ENCODE measurements around the gene DHRS11. TPM values are rescaled to one million over a fixed set of nuclear protein-coding genes. Genes with fewer than 3 reads are reported as not detected.
A peak's percentile ranks its signal among the peaks of the same experiment; 100 is the strongest.

Gene DHRS11
- total RNA-seq, 2 experiments from 2014 or later, result 7.2 to 13.9 TPM

DNA sequence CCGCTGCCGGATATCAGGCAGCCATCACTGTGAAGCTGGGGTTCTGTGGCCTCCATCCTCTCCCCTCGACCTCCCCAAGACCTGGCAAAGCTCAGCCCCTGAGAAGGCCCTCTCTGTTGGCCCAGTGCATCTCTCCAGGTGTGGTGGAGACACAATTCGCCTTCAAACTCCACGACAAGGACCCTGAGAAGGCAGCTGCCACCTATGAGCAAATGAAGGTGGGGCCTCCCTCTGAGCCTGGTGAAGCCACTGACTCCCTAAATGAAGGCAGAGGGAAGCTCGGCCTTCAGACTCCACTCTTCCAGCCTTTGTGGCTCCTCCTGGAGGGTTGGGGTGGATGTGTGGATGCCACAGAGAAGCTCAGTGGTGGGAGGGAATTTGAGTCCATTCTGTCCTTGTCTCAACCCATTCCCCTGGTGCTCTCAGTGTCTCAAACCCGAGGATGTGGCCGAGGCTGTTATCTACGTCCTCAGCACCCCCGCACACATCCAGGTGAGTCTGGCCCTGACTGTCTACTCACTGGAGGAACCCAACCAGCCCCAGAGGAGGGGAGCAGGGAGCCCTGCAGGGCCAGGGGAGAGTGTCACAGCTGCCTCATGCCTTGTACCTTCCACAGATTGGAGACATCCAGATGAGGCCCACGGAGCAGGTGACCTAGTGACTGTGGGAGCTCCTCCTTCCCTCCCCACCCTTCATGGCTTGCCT lies 8.0 kb downstream of the DHRS11 start:
- POLR2A ChIA-PET, result no interaction called here
- no TSS peak for BruUV-seq (replicated peaks)

DNA sequence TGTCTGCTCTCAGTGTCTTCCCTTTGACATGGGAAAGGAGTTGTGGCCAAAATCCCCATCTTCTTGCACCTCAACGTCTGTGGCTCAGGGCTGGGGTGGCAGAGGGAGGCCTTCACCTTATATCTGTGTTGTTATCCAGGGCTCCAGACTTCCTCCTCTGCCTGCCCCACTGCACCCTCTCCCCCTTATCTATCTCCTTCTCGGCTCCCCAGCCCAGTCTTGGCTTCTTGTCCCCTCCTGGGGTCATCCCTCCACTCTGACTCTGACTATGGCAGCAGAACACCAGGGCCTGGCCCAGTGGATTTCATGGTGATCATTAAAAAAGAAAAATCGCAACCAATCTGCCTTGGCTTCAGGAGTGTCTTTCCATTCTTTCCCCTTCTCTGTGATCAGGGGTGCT lies 8.8 kb downstream of the DHRS11 start:
- ChIA-PET CTCF (ENCODE audit: unreplicated experiment) (no interaction called here), POLR2A (interaction anchor here (1.4 to 1.9 kb wide), 2 partner anchors 8 to 54 kb away, joined by 4 to 10 read pairs; no protein-coding TSS in a partner anchor)
- Histone ChIP-seq H3K36me3 (ENCODE audit: insufficient read depth, low read length) (peaks cover 16% of the 10 kb centered on the region), H3K9me2 (ENCODE audit: insufficient read depth, low read length) (no peaks in the 10 kb centered on the region), H3K79me2 (ENCODE audit: insufficient read depth, low read depth, low read length) (peaks cover 38% of the 10 kb centered on the region), H3K4me3 (ENCODE audit: low read depth, low read length, poor library complexity, severe bottlenecking) (peak overlapping the region; percentile 90), H3K4me1 (ENCODE audit: insufficient read depth, low read length, poor library complexity, severe bottlenecking) (peaks cover 25% of the 10 kb centered on the region), H3K4me2 (ENCODE audit: low read length) (peak overlapping the region; percentile 92), H4K20me1 (ENCODE audit: insufficient read depth, low read length) (peaks cover 9% of the 10 kb centered on the region; the same call in 1 of the 2 replicates), H3K9me3 (ENCODE audit: low read length) (no peaks in the 10 kb centered on the region), H3K27ac (ENCODE audit: low read depth, low read length, poor library complexity, severe bottlenecking) (peak overlapping the region; percentile 67), H2AFZ (ENCODE audit: low read length) (peak overlapping the region; percentile 67; the same call in 1 of the 2 replicates)
- TF ChIP-seq, protein P1, sequence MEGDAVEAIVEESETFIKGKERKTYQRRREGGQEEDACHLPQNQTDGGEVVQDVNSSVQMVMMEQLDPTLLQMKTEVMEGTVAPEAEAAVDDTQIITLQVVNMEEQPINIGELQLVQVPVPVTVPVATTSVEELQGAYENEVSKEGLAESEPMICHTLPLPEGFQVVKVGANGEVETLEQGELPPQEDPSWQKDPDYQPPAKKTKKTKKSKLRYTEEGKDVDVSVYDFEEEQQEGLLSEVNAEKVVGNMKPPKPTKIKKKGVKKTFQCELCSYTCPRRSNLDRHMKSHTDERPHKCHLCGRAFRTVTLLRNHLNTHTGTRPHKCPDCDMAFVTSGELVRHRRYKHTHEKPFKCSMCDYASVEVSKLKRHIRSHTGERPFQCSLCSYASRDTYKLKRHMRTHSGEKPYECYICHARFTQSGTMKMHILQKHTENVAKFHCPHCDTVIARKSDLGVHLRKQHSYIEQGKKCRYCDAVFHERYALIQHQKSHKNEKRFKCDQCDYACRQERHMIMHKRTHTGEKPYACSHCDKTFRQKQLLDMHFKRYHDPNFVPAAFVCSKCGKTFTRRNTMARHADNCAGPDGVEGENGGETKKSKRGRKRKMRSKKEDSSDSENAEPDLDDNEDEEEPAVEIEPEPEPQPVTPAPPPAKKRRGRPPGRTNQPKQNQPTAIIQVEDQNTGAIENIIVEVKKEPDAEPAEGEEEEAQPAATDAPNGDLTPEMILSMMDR (conservative IDR thresholded peaks at IDR 0.05; ENCODE audit: low read length), result no peak
- no peak for TF ChIP-seq EZH2phosphoT487 (IDR thresholded peaks at IDR 0.05; ENCODE audit: borderline replicate concordance, low read depth, low read length)
- intact Hi-C loops (cut with micrococcal nuclease; ENCODE audit: unreplicated experiment), result loop anchor here (2.0 to 10.0 kb wide), 3 partner anchors 56 to 1004 kb away; partner anchors contain the start of genes C17orf78, GGNBP2 and SYNRG
- DNase-seq (ENCODE audit: low spot score), result no peak
- BruUV-seq (replicated peaks), result no TSS peak

More for the DNA sequence above, 8.0 kb downstream of the DHRS11 start:
- H3K27ac ChIP-seq (ENCODE audit: low read depth, low read length, poor library complexity, severe bottlenecking), result no peak overlapping the region
- H3K4me1 ChIP-seq (ENCODE audit: insufficient read depth, low read length, poor library complexity, severe bottlenecking), result peaks cover 24% of the 10 kb centered on the region
- H3K9me2 ChIP-seq (ENCODE audit: insufficient read depth, low read length), result no peaks in the 10 kb centered on the region
- intact Hi-C loops (cut with micrococcal nuclease; ENCODE audit: unreplicated experiment), result loop anchor here (2.0 to 10.0 kb wide), 3 partner anchors 55 to 1005 kb away; partner anchors contain the start of genes C17orf78, GGNBP2 and SYNRG
- no peak overlapping the region for H2AFZ ChIP-seq (ENCODE audit: low read length)
- no peak for DNase-seq (ENCODE audit: low spot score)
- peaks cover 9% of the 10 kb centered on the region; the same call in 1 of the 2 replicates for H4K20me1 ChIP-seq (ENCODE audit: insufficient read depth, low read length)
- H3K36me3 ChIP-seq (ENCODE audit: insufficient read depth, low read length), result peaks cover 12% of the 10 kb centered on the region
- H3K4me3 ChIP-seq (ENCODE audit: low read depth, low read length, poor library complexity, severe bottlenecking), result no peak overlapping the region
- H3K79me2 ChIP-seq (ENCODE audit: insufficient read depth, low read depth, low read length), result peaks cover 31% of the 10 kb centered on the region
- H3K4me2 ChIP-seq (ENCODE audit: low read length), result no peak overlapping the region
- CTCF ChIA-PET (ENCODE audit: unreplicated experiment), result no interaction called here
- H3K9me3 ChIP-seq (ENCODE audit: low read length), result no peaks in the 10 kb centered on the region
- no peak for TF ChIP-seq EZH2phosphoT487 (IDR thresholded peaks at IDR 0.05; ENCODE audit: borderline replicate concordance, low read depth, low read length)
- TF ChIP-seq, protein P1 (conservative IDR thresholded peaks at IDR 0.05; ENCODE audit: low read length), result no peak

DNA sequence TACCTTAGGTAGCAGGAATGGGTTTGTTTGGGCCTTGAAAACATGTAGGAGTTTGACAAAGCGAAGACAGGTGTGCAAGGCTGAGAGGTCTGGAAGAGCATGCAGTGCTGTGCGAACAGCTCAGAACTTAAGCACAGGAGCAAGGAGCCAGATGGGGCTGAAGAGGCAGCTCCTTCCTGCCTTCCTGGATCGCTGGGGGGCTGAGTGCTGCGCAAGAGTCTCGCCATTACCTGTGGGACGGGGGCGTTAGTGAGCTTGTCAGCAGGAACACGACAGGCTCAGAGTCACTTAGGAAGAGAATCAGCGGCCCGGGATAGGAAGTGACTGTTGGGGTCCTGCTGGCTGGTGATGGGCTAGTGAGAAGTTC lies 9.2 kb downstream of the DHRS11 start:
- Histone ChIP-seq H2AFZ (ENCODE audit: low read length) (peak overlapping the region; percentile 67; the same call in 1 of the 2 replicates), H3K9me3 (ENCODE audit: low read length) (no peaks in the 10 kb centered on the region), H3K27ac (ENCODE audit: low read depth, low read length, poor library complexity, severe bottlenecking) (peak overlapping the region; percentile 67), H3K4me3 (ENCODE audit: low read depth, low read length, poor library complexity, severe bottlenecking) (peak overlapping the region; percentile 90), H3K4me1 (ENCODE audit: insufficient read depth, low read length, poor library complexity, severe bottlenecking) (peaks cover 29% of the 10 kb centered on the region), H3K9me2 (ENCODE audit: insufficient read depth, low read length) (no peaks in the 10 kb centered on the region), H3K4me2 (ENCODE audit: low read length) (peak overlapping the region; percentile 92), H3K79me2 (ENCODE audit: insufficient read depth, low read depth, low read length) (peaks cover 43% of the 10 kb centered on the region), H4K20me1 (ENCODE audit: insufficient read depth, low read length) (peaks cover 13% of the 10 kb centered on the region; the same call in 1 of the 2 replicates), H3K36me3 (ENCODE audit: insufficient read depth, low read length) (peaks cover 20% of the 10 kb centered on the region)
- BruUV-seq (replicated peaks), result no TSS peak
- ChIA-PET CTCF (ENCODE audit: unreplicated experiment) (no interaction called here), POLR2A (interaction anchor here (1.4 to 2.3 kb wide), 3 partner anchors 8 to 54 kb away, joined by 4 to 10 read pairs (median 6); no protein-coding TSS in a partner anchor)
- intact Hi-C loops (cut with micrococcal nuclease; ENCODE audit: unreplicated experiment), result loop anchor here (1.0 to 10.0 kb wide), 4 partner anchors 56 to 1004 kb away; partner anchors contain the start of genes C17orf78, GGNBP2, SYNRG and ZNHIT3
- DNase-seq (ENCODE audit: low spot score), result peak; percentile 65
- TF ChIP-seq, protein P1 (conservative IDR thresholded peaks at IDR 0.05; ENCODE audit: low read length), result peak; percentile 66
- TF ChIP-seq EZH2phosphoT487 (IDR thresholded peaks at IDR 0.05; ENCODE audit: borderline replicate concordance, low read depth, low read length), result no peak
